Thoracic aorta (tissue), 2 donors: ENCODE measurements around the gene DPH1. TPM values are rescaled to one million over a fixed set of nuclear protein-coding genes. Genes with fewer than 3 reads are reported as not detected.

Experiments used
- ATAC-seq: fragments of 150-250 bp; one replicate; pipeline ENCODE4 v1.8.0; 2017; ENCODE audit warnings: low read depth; ENCODE audit not compliant: insufficient number of reproducible peaks, low FRiP score
- DNase-seq: peaks from one replicate; pipeline ENCODE4 v3.0.0-alpha.2; 2020; ENCODE audit warnings: low spot score
- H3K27ac ChIP-seq, 2 donors: fragments of 200-600 bp; sonication (generic); 1 replicate in 1 of 2; 2 replicates in 1 of 2; pipeline ENCODE4 v1.5.1; 2016; ENCODE audit warnings: mild to moderate bottlenecking in 2 of 2, moderate library complexity in 2 of 2
- H3K27me3 ChIP-seq: fragments of 200-600 bp; sonication (generic); replicated peaks from 2 replicates; pipeline ENCODE4 v1.6.0; 2016; ENCODE audit warnings: mild to moderate bottlenecking; ENCODE audit not compliant: insufficient read depth
- H3K36me3 ChIP-seq: fragments of 200-600 bp; sonication (generic); one replicate; pipeline ENCODE4 v1.5.1; 2016
- H3K4me1 ChIP-seq, 2 donors: fragments of 200-600 bp; sonication (generic); 1 replicate in 1 of 2; 2 replicates in 1 of 2; pipeline versions ENCODE4 v1.5.1 to v1.6.0; 2016; ENCODE audit warnings: low read depth in 2 of 2, mild to moderate bottlenecking in 1 of 2; ENCODE audit not compliant: control insufficient read depth in 1 of 2
- H3K4me3 ChIP-seq: fragments of 200-600 bp; sonication (generic); 2 replicates; pipeline ENCODE4 v1.5.1; 2016; ENCODE audit warnings: mild to moderate bottlenecking
- H3K9me3 ChIP-seq: fragments of 200-600 bp; sonication (generic); 2 replicates; pipeline ENCODE4 v1.5.1; 2016
- total RNA-seq, 2 donors: library from RNA; depleted of rRNA; stranded (reverse); fragments of >200 nt; gene quantifications; one replicate each; pipeline versions ENCODE4 v1.1.0 to v1.2.3, GENCODE V29; 2016
- TF ChIP-seq, protein P1 (sequence below): fragments of 200-600 bp; sonication (generic); IDR thresholded peaks from one replicate; pipeline ENCODE4 v1.5.1; 2019; ENCODE audit warnings: antibody characterized with exemption

Gene DPH1
- total RNA-seq, 2 donors from 2014 or later: 46.0 to 61.1 TPM

DNA sequence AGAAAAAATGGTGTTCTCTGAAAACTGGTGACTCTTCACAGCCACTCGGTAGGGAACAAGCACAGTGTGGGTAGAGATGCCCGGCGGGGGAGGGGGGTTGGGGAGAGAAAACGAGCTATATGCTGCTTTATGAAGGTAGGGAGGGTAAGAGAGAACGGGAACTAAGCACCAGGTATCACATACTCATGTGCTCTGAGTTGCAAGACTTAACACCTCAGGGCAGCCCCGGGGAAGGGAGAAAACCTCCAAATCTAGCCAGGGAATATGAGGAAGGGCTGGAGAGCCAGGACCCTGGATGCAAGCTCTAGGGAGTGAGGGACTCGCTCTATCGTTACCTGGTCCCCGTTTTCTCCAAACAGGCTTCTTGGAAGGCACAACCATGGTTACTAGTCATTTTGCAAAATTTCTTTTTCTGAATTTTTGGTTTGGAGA lies 60.3 kb downstream of the DPH1 start:
- ATAC-seq (no peak), DNase-seq (no peak)
- Histone ChIP-seq H3K4me3 (peak overlapping the region; percentile 63), H3K27ac (peak overlapping the region; percentile 50 to 74), H3K9me3 (no peaks in the 10 kb centered on the region), H3K27me3 (no peaks in the 10 kb centered on the region), H3K36me3 (no peaks in the 10 kb centered on the region), H3K4me1 (peaks cover 19 to 70% of the 10 kb centered on the region in 2 donors)
- TF ChIP-seq, protein P1, sequence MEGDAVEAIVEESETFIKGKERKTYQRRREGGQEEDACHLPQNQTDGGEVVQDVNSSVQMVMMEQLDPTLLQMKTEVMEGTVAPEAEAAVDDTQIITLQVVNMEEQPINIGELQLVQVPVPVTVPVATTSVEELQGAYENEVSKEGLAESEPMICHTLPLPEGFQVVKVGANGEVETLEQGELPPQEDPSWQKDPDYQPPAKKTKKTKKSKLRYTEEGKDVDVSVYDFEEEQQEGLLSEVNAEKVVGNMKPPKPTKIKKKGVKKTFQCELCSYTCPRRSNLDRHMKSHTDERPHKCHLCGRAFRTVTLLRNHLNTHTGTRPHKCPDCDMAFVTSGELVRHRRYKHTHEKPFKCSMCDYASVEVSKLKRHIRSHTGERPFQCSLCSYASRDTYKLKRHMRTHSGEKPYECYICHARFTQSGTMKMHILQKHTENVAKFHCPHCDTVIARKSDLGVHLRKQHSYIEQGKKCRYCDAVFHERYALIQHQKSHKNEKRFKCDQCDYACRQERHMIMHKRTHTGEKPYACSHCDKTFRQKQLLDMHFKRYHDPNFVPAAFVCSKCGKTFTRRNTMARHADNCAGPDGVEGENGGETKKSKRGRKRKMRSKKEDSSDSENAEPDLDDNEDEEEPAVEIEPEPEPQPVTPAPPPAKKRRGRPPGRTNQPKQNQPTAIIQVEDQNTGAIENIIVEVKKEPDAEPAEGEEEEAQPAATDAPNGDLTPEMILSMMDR: no peak

DNA sequence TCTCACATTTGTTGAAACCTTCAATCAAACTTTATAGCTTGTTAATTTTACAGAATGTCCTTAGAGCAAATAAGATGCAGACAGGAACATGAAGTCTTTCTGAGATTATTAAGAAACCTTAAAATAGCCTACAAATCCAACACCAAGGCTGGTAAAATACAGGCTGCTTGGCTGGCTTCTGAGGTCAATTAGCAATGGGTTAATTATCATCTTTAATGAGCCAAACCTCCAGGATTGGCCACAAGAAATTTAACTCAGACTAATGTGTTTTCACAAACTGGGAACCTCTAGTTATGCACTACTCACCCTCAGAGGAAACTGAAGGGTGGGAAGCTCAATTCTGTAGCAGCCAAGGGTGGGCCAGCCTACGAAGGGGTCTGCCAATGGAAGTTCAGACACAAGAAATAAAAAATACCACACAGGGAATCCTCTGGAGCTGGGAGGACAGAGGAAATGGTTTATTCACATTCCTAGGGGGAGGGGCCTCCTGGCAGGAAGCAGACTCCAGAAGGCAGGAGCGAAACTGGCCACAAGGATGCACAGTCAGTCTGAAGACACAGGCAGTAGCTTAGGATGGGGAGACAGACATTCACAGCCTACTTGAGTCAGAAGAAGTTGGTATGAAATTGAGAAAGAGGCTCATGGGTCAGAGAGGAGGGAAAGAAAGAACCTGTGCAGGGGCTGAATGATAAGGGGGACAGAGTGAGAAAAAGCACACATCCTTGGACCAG lies 61.0 kb downstream of the DPH1 start:
- DNase-seq (no peak), ATAC-seq (no peak)
- Histone ChIP-seq H3K4me1 (peaks cover 16 to 66% of the 10 kb centered on the region in 2 donors), H3K4me3 (no peak overlapping the region), H3K36me3 (no peaks in the 10 kb centered on the region), H3K27ac (no peak overlapping the region), H3K9me3 (no peaks in the 10 kb centered on the region), H3K27me3 (no peaks in the 10 kb centered on the region)
- TF ChIP-seq, protein P1: peak; percentile 23

DNA sequence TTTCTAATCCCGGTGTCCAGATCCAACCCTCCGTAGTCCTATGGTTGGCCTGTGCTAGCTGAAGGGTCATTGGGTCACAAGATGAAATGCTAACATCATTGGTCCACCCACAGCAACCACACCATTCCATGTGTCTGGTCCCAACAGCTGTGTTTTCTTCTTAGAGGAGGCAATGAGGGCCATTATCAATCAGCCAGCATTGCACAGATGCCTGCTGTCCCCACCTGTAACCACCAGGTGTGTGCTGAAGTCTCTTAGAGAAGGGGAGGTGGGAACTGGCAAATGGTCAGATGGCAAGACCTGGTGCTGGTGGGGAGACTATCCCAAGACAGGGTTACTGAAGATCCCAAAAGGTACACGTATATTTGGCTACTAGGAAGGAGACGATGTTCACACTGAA lies 62.3 kb downstream of the DPH1 start:
- Histone ChIP-seq H3K27ac (no peak overlapping the region), H3K27me3 (no peaks in the 10 kb centered on the region), H3K9me3 (no peaks in the 10 kb centered on the region), H3K4me1 (peaks cover 15 to 54% of the 10 kb centered on the region in 2 donors), H3K4me3 (no peak overlapping the region), H3K36me3 (no peaks in the 10 kb centered on the region)
- DNase-seq (no peak), ATAC-seq (no peak)
- TF ChIP-seq, protein P1: no peak

DNA sequence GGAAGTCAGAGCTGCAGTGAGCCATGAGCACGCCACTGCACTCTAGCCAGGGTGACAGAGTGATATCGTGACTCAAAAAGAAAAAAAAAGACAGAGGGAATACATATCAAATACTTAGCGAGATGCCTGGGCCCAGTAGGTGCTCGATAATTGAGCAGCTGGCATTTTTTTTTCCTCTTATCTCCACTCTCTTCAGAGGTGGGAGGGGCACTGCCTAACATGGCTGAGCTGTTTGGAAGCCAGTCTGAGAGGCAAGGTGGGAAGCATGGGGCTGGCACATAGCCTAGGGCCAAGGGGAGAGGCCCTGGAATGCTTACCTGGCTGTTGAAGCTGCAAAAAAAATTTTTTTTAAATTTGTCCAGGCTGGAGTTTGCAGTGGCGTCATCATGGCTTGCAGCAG lies 63.4 kb downstream of the DPH1 start:
- Histone ChIP-seq H3K27ac (no peak overlapping the region), H3K36me3 (no peaks in the 10 kb centered on the region), H3K4me1 (peaks cover 13 to 43% of the 10 kb centered on the region in 2 donors), H3K27me3 (no peaks in the 10 kb centered on the region), H3K4me3 (no peak overlapping the region), H3K9me3 (no peaks in the 10 kb centered on the region)
- no peak for ATAC-seq
- DNase-seq: no peak
- TF ChIP-seq, protein P1: no peak

Other genes starting within 250 kb of the DPH1 start
- 10 to 100 TPM; 12.6 to 13.3 TPM for gene SMYD4, start 200.3 kb upstream of the DPH1 start, total RNA-seq
- 10 to 100 TPM; 15.4 to 40.0 TPM for gene RPA1, start 200.1 kb upstream of the DPH1 start, total RNA-seq
- gene RTN4RL1, start 4.8 kb upstream of the DPH1 start, total RNA-seq: 1 to 10 TPM; 5.4 to 8.0 TPM
- gene OVCA2, start 11.9 kb downstream of the DPH1 start, total RNA-seq: 10 to 100 TPM; 44.1 to 46.6 TPM
- gene HIC1, start 24.9 kb downstream of the DPH1 start, total RNA-seq: 10 to 100 TPM; 38.3 to 53.9 TPM